GM18526 (cell line): ENCODE data around the gene CEBPB.

ENCODE experiments used
- POLR2A ChIP-seq: IDR thresholded peaks from 3 replicates; pipeline ENCODE4 v1.6.1; 2011; ENCODE audit not compliant: insufficient read length; ENCODE audit errors: extremely low read depth

Gene CEBPB

GRCh38 chr20:50197463-50198179, 7.0 kb downstream of the CEBPB start:
- TF ChIP-seq POLR2A: no peak

- no peak for TF ChIP-seq POLR2A
Measured at GRCh38 chr20:50198180-50198666, 7.6 kb downstream of the CEBPB start.

GRCh38 chr20:50198716-50199115, 8.1 kb downstream of the CEBPB start:
- TF ChIP-seq POLR2A: no peak

GRCh38 chr20:50199703-50200102, 9.1 kb downstream of the CEBPB start:
- TF ChIP-seq POLR2A: no peak

GRCh38 chr20:50200482-50201104, 10.0 kb downstream of the CEBPB start:
- no peak for TF ChIP-seq POLR2A

GRCh38 chr20:50202677-50203076, 12.0 kb downstream of the CEBPB start:
- no peak for TF ChIP-seq POLR2A

- TF ChIP-seq POLR2A: no peak
Measured at GRCh38 chr20:50203951-50204937, 13.6 kb downstream of the CEBPB start.

- no peak for TF ChIP-seq POLR2A
Measured at GRCh38 chr20:50207026-50207425, 16.4 kb downstream of the CEBPB start.

GRCh38 chr20:50208085-50208491, 17.5 kb downstream of the CEBPB start:
- TF ChIP-seq POLR2A: no peak

- TF ChIP-seq POLR2A: no peak
Measured at GRCh38 chr20:50210066-50210619, 19.5 kb downstream of the CEBPB start.

GRCh38 chr20:50211091-50211490, 20.5 kb downstream of the CEBPB start:
- TF ChIP-seq POLR2A: no peak

GRCh38 chr20:50213531-50214106, 23.0 kb downstream of the CEBPB start:
- no peak for TF ChIP-seq POLR2A

GRCh38 chr20:50214226-50215024, 23.8 kb downstream of the CEBPB start:
- TF ChIP-seq POLR2A: no peak

GRCh38 chr20:50215101-50215690, 24.6 kb downstream of the CEBPB start:
- no peak for TF ChIP-seq POLR2A
